HG03139 (cell line): ENCODE data around the gene HTR6.
"Not testable (repeated sequence)": the region's sequence is repeated elsewhere in the genome, so short reads cannot be mapped to it uniquely, and the experiment has no call there.

Experiments
- ATAC-seq: cut with Tn5 transposase; IDR thresholded peaks from one replicate; pipeline ENCODE4 v1.9.1; 2021; ENCODE audit not compliant: unreplicated experiment

Gene HTR6

DNA sequence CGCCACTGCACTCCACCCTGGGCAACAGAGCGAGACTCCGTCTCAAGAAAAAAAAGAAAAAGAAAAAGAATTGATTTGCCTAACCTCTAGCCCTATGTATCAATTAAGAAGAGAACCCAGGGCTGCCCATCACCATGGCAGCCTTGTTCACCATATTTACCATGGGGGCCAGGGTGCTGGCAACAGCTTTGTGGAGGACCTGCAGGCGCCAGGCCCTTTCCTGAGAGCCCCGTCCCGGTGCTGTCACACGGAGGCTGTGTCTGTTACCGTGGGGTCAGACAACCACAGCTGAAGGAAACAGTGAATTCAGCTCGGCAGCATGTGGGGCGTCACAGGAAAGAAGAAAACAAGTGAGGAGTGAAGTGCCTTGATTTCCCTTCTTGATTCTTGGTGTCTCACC lies 27.1 kb upstream of the HTR6 start:
- ATAC-seq = no peak

DNA sequence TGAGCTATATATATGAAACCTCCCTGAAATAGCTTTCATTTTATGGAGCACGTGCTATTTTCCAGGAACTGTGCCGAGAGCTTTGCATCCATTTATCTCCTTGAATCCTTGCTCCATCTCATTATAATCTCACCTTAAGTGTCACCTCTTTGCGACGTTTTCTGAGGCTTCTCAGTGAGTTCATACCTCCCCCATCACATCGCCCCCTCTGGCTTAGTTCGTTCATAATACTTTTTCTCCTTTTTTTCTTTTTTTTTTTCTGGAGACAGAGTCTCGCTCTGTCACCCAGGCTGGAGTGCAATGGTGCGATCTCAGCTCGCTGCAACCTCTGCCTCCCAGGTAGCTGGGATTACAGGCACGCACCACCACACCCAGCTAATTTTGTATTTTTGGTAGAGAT lies 25.4 kb upstream of the HTR6 start:
- not testable (repeated sequence) for ATAC-seq

DNA sequence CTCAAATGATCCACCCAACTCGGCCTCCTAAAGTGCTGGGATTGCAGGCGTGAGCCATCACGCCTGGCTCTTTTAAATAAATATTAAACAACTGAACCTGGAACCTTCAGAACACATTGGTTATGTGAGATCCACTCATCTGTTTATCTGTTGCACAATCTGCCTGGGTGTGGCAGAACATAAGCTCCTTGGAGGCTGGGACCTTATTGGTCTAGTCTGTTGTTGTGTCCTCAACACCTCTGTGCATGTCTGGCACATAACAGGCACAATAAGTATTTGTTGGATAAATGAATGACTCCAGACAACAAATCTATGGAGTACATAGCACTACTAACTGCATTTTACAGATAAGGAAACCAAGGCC lies 24.7 kb upstream of the HTR6 start:
- no peak for ATAC-seq

DNA sequence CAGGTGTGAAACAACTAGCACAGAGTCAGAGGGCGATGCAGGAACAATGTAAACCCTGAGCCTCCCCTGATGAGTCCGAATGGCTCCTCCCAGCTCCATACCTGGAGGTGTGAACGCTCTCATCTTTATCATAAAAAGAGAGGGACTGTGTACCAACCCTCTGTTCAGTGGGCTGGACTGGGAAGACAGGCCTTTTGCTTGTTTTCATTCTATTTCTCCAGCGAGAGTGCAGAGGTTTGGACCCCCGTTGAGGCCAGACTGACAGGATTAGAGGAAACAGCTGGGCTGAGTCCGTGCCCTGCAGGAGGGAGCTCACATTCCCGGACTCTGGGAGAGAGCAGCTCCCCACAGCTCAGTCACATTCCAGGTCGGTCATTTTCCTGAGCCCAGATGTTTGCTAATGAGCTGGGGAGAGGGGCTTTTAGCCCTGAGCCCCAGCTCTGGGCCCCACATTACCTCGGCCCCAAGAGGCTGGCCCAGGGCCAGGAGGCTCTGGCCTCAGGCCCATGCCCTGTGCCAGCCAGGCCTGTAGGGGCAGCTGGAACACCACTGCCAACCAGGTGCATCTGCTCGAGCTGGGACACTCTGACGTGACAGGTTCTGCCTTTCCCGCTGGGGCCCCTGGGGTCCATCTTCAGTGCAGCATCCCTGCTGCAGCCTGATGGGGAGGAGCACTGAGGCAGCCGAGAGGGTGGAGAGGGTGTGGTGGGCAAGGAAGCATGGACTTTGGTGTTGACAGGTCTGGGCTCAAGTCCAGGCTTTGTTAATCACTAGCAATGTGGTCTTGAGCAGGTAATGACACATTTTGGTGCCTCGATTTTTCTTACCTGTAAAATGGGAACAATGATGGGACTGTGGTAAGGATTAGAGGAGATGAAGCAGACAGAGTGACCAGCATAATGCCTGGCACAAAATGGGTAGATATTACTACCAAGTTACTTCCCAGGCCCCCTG lies 24.0 kb upstream of the HTR6 start:
- no peak for ATAC-seq

DNA sequence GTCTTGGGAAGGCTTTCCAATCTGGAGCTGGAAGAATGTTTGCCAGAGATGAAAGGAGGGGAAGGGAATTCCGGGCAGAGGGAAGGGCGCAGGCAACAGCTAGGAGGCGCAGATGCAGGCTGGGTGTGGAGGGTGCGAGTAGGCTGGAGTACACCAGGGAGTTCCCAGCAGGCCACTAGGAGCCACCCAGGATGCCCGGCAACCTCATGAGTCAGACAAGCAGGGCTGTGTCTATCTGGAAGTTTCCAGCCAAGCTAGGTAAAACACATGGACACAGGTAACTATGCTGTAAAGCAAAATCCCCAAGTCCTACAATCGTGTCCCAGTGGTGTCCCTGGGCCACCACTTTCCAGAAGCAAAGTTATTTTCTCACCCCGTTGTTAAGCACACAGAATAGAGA lies 21.6 kb upstream of the HTR6 start:
- no peak for ATAC-seq

DNA sequence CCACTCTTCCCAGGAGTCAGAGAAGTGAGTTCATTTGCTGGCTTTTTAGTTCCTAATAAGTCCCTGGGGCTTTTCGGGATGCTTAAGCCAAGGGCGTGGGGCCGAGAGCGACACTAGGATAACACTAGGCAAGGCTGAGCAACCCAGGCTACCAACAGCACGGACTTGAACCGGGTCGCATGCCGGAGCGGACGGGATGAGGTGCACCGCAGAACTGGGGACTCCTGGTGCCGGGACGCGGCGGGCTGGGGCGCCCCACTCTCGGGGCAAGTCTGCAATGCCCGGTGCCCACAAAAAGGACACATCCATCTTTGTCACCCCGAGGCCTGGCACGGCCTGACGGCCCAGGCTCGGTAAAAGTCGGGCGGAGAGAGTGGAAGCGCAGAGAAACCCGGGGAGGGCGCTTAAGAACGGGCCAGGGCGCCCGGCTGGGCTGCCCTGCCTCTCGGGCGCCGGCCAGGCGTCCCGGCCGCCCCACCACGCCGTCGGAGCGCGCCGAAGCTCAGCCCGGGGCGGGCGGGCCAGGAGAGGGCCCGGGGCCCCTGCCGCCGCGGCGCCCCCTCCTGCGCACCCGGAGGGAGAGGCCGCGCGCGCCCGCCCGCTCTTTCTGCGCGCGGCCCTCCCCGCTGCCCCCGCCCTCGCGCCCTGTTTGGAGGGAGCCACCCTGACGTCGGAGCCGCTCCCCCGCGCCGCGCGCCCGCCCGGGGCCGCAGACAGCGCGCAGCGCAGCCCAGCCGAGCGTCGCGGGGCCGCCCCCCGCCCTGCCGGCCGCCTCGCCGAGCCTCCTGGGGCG lies 20.9 kb upstream of the HTR6 start, which contains the start of gene NBL1:
Gene NBL1 (plus strand): TSS at position 710 of the 793 bp plus-strand sequence. CDS start 10,720 bp downstream, outside the sequence.
- ATAC-seq = no peak

DNA sequence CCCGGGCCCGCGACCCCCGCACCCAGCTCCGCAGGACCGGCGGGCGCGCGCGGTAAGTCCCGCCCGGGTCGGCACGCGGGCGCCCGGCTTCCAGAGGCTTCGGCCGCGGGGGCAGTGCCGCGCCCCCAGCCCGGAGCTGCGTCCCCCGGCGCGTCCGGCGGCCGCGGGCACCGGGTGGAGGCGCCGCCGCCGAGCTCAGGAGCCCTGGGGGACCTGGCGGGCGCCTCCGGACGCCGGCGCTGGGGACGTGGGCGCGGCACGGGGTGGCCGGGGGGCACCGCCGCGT lies 20.3 kb upstream of the HTR6 start:
- no peak for ATAC-seq

DNA sequence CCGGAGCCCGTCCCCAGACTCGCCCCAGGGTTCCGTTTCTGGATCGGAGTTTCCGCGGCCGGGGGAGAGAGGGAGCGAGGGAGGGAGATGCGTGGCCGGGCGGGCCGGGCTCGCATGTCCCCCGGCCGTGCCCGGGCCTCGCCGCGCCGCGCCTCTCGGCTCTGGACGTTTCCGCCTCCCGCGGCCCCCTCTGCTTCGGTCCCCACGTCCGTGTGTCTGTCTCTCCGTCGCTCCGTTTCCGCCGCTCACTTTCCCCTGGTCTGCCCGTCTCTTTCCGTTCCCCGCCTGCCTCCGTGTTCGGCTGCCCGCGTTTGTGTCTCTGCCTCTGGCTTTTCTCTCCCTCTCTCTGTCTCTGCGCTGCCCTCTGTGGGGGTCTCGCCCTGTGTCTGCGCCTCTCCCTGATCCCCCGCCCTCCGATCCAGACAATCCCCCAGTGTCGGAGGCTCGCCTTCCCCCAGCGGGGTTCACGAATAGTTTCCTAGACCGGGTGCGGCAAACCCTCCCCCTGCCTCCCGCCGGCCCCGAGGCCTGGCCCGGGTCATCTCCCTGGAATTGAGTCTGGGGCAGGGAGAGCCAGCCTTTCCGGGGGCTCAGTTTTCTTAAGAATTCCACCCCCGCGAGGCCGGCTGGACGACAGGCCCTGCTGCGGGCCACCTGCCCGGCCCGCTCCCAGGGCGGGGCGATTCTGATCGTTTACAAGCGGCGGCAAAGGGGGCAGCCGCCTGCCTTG lies 19.8 kb upstream of the HTR6 start:
- no peak for ATAC-seq

DNA sequence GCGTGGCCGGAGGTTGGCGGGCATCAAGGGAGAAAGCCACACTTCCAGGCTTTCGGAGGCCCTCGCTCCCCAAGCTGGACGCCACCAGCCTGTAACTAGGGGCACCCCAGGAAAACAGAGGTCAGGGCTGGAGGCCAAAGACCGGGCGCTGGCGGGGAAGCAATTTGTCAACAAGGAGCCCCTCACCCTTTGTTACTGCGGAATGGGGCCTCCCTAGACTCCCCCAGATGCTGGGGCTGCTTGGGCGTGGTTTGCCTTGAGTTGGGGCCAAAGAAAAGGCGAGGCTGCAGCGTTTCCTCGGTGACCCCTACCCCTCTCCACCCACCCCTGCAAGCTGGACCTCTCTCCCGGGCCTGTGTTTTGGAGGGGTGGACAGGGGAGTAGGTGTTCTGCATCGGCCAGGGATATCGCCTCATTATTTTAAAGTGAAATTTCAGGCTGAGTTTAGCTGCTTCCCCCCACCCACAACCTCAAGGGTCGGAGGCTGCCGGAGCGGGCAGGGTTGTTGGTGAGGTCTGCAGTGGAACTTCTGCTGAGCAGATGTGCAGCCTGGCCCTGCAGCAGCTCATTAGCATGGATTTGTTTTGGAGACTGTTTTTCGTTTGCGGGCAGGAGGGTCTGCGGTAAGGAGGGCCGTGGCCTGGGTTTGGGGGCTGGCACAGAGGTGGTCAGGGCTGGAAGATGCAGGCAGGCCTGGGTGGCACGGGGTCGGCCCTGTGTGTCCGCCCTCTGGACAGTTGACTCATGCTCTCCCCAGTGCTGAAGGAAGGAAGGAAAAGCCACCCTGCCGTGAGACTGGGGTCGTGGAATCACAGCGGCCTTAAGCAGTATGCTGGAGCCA lies 19.0 kb upstream of the HTR6 start:
- ATAC-seq = no peak

DNA sequence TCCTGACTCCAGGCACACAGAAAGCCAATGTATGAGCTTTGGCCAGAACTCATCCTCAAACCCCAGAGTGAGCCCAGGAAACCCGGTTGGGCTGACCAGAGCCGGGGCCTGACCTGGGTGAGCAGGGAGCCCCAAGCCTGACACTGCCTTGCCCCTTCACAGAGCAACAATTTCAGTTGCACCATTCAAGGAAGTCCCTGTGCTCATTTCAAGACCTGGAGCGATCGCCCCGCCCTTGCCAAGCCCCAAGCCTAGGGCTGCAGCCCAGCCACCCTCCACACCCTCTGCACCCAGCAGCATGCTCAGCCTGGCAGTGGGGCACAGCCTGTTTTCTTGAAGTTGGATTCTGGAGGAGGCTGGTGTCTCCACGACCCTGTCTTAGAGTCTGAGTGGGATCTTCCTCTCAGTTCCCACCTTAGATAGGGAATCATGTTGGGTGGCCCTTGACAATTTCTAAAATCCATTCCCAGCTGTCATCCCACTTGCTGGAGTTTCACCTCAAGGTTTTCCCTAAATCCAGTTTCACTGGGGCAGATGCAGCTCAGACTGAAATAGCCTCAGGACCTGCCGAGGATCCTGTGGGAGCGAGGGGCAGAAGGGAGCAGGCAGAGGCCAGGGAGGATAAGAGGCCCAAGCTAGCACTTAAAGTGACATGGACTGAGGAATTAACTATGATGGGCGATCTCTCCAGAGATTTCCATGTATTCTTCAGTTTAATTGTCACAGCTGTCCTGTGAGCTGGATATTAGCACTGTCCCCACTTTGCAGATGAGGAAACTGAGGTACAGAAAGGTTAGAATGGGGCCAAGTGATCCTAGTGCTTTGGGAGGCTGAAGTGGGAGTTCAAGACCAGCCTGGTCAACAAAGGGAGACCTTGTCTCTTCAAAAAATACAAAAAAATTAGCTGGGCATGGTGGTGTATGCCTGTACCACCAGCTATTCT lies 18.0 kb upstream of the HTR6 start:
- no peak for ATAC-seq

DNA sequence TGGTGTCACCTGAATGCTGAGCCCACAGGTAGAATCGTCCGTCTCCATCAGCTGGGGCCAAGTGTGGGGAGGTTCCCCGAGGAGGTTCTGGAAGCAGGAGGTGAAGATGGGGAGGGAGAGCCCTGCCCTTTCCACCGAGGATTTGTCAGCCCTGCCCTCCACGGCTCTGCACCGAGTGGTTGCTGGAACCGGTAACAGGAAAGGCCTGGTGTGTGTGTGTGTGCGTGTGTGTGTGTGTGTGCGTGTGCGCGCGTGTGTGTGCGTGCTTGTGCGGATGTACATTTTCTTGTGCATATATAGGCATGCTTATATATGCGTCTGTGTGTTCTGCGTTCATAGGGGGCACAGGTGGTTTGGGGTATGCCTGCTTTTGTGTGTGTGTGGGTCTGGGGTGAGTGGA lies 17.0 kb upstream of the HTR6 start:
- no peak for ATAC-seq

DNA sequence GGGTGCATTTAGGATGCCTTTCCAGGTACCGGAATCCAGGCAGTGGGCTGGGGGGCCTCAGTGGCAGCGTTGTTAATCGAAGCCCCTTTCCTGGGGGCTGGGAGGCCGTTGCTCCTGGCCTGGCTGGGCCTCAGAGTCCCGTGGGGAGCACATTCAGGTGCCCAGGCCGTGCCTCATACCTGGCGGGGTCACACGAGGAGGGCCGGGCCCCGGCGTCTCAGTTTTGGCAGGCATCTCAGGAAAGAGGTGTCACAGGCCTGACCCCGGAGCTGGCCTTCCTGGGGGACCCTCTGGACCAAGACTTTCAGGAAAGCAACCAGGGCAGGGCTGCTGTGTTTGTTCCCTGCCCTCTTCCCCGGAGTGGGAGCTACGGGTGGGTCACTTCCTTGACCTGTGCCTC lies 16.4 kb upstream of the HTR6 start:
- no peak for ATAC-seq

DNA sequence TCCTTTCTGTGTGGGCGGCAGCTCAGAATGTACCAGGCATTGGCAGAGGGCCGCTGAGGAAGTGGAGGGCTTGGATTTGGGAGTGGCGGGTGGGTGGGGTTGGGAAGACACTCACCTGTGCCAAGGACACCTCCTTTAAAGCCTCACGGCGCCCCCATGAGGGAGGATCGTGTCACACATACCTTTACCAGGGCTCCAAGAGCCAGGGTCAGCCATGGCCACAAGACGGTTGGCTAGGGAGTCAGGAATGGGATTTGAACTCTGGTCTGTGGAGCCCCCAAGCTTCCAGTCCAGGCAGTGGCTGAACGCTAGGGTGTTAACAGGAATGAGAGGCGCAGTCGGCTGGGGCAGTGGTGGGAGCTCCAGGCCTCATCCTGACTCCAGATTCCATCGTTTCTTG lies 16.0 kb upstream of the HTR6 start:
- no peak for ATAC-seq

DNA sequence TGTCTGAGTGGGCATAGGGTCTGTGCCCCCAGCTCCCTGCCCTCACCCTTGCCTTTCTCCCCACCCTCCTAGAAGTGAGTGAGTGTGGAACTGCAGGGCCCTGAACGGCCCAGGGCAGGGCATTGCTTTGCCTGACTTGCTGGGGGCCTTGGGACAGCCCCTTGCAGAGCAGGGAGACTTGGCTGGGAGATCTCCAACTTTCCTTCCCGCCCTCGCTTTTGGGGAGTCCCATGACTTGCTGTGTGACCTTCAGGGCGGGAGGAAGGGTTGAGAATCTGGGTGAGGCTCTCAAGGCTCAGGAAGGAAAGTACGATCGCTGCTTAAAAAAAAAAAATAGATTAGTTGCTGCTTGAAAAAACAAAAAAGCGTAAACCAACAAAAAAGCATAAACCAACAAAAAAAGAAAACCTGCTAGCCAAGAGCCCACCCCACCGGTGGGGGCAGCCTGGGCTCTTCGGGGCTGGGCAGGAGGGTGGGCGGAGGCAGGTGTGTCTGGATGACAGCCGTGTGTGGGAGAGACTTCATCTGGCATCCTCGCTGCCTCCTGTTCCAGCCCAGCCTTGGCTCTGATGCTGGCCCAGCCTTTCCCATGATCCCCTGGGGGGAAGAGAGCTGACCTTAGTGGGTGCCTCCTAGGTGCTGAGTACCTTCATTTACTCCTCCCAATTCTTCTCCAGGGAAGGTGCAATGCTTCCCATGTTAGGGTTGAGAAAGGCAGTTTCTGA lies 14.1 kb upstream of the HTR6 start:
- no peak for ATAC-seq

DNA sequence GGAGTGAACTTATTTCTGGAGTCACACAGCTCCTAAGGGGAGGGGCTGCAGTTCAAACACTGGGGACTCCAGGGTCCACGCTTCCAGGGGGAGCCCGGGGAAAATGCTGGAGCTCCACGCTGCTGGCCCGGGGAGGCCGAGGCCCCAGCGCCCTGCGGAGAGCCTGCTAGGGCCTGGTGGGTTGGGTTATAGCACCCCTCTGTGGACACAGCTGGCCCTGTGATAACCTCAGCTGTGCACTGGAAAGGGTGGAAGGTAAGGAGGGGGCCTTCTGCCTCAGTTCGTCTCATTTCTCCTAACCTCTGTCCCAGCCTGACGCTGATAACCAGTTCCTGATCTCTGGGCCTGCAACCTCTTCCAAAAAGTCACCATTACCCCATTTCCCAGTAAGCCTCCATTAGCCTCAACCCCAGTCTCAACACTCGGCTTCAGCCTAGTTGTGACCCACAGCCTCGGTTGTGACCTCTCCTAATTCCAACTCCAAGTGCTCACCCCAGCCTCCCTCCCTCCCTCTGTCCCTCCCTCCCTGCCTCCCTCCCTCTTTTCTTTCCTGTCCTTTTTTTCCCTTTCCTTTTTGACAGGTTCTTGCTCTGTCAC lies 13.4 kb upstream of the HTR6 start:
- ATAC-seq = no peak

DNA sequence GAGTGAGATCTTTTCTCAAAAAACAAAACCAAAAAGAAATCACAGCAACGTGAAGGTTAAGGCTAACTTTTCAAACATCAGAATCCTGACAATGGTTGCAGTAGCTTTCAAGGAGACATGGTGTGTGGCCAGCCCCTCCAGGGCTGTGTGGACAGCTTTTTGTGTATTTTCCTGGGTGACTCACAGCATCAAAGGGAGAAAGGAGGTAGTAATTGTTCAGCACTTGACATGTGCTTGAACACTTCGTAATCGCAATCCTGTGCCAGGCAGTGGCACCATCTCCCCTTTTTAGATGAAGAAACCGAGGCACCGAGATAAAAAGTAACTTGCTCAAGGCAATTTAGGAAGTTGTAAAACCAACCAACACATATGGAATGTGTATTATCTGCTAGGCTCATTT lies 10.3 kb upstream of the HTR6 start:
- ATAC-seq = no peak

DNA sequence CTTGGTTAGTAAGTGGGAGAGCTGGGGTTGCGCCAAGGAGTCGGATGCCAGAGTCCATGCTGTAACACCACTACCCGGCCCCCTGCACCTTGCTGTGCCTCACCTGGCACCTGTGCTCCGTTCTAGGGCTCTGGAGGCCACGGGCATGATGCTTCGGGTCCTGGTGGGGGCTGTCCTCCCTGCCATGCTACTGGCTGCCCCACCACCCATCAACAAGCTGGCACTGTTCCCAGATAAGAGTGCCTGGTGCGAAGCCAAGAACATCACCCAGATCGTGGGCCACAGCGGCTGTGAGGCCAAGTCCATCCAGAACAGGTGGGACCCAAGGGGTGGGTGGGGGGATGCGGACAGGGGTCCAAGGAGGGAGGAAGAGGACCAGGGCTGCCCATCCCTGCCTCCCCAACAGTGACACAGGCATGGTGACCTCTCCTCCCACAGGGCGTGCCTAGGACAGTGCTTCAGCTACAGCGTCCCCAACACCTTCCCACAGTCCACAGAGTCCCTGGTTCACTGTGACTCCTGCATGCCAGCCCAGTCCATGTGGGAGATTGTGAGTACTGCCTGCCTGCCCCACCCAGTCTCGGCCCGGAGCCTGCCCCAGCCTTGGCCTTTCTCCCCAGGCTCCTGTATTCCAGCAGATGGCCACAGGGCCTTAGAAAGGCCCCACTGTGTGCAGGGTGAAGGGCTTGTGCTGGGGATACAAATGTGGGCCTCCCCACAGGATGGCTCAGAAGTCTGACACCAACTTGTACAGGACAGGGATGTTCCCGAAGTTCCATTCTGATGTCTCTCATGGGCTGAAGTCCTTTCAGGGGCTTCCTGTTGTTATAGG lies 9.6 kb upstream of the HTR6 start:
- no peak for ATAC-seq

DNA sequence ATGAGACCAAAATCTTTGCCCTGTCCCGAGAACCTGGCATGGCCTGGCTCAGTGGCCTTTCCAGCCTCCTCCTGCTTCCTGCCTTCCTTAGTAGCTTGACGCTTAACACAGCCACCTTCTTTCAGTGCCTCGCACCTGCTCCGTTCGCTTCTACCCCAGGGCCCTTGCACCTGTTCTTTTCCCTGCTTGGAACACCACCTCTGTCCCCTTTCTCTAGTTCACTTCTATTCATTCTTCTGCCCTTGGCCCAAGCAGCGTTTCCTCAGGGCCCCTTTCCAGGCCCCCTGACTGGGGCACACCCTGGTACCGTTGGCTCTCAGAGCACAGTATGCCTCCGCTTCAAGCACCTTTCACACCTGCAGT lies 9.0 kb upstream of the HTR6 start:
- ATAC-seq = no peak
